HFF-Myc (cell line): ENCODE data around the gene DNAH8.

Experiments
- DNase-seq: peaks from one replicate; pipeline ENCODE4 v3.0.0-alpha.2; 2011; ENCODE audit warnings: low read depth; ENCODE audit errors: extremely low read depth
- H3K4me3 ChIP-seq: replicated peaks from 2 replicates; pipeline ENCODE4 v1.5.1; 2011; ENCODE audit warnings: low read depth, mild to moderate bottlenecking, control low read depth, low read length
- CTCF ChIP-seq: IDR thresholded peaks from 2 replicates; pipeline ENCODE4 v1.5.1; 2012; ENCODE audit warnings: mild to moderate bottlenecking, low read depth, low read length, control low read depth; ENCODE audit errors: missing control alignments

Gene DNAH8

GRCh38 chr6:38938741-38939140, 223.6 kb downstream of the DNAH8 start:
- no peak overlapping the region for H3K4me3 ChIP-seq
- DNase-seq: no peak
- no peak for TF ChIP-seq CTCF

GRCh38 chr6:38942442-38942841, 227.3 kb downstream of the DNAH8 start:
- H3K4me3 ChIP-seq: no peak overlapping the region
- DNase-seq: no peak
- TF ChIP-seq CTCF: no peak

GRCh38 chr6:38942965-38943364, 227.9 kb downstream of the DNAH8 start:
- no peak overlapping the region for H3K4me3 ChIP-seq
- no peak for TF ChIP-seq CTCF
- no peak for DNase-seq

GRCh38 chr6:38943964-38944363, 228.9 kb downstream of the DNAH8 start:
- DNase-seq: no peak
- TF ChIP-seq CTCF: no peak
- no peak overlapping the region for H3K4me3 ChIP-seq

GRCh38 chr6:38944655-38945279, 229.7 kb downstream of the DNAH8 start:
- no peak for TF ChIP-seq CTCF
- no peak for DNase-seq
- H3K4me3 ChIP-seq: no peak overlapping the region

- no peak for DNase-seq
- TF ChIP-seq CTCF: no peak
- no peak overlapping the region for H3K4me3 ChIP-seq
Observed at GRCh38 chr6:38955861-38956260, 240.8 kb downstream of the DNAH8 start.

- H3K4me3 ChIP-seq: no peak overlapping the region
- no peak for TF ChIP-seq CTCF
- no peak for DNase-seq
Observed at GRCh38 chr6:38957426-38957825, 242.3 kb downstream of the DNAH8 start.
